Measurements from ENCODE around the gene ATXN7L1. TPM values are rescaled to one million over a fixed set of nuclear protein-coding genes. Genes with fewer than 3 reads are reported as not detected.

ATXN7L1 gene
- total RNA-seq, 1 experiment from 2014 or later, result 24.3 TPM

- H3K4me3 Mint-ChIP-seq, result no peak overlapping the region
- Histone ChIP-seq H3K9ac (ENCODE audit: extremely low read depth, insufficient read length, low read length) (no peak overlapping the region), H3K27me3 (ENCODE audit: insufficient read depth, low read length) (no peaks in the 10 kb centered on the region), H4K8ac (replicated peaks; ENCODE audit: insufficient read length, low read depth, low read length) (no peak overlapping the region), H3K79me1 (ENCODE audit: insufficient read depth, low read depth, low read length, poor library complexity, severe bottlenecking) (no peaks in the 10 kb centered on the region), H2BK15ac (ENCODE audit: low read depth, low read length) (no peak overlapping the region), H4K91ac (ENCODE audit: insufficient read length, low read depth, low read length) (no peak overlapping the region), H3K27ac (ENCODE audit: insufficient read length, low read depth, low read length) (no peak overlapping the region), H2AFZ (ENCODE audit: low read length) (no peak overlapping the region), H3K4me2 (ENCODE audit: insufficient read depth, insufficient read length, low read length) (no peak overlapping the region), H3K9me3 (ENCODE audit: control insufficient read depth, low read depth, low read length) (no peaks in the 10 kb centered on the region), H2AK5ac (ENCODE audit: insufficient read length, low read length) (no peak overlapping the region), H3K23ac (ENCODE audit: insufficient read length, low read depth, low read length) (no peak overlapping the region), H3K23me2 (ENCODE audit: insufficient read length, low read depth, low read length, poor library complexity, severe bottlenecking) (no peaks in the 10 kb centered on the region), H2BK5ac (ENCODE audit: insufficient read length, low read length) (no peak overlapping the region), H2BK20ac (ENCODE audit: low read depth, low read length, poor library complexity, severe bottlenecking) (no peak overlapping the region), H3K56ac (ENCODE audit: insufficient read length, low read depth, low read length) (no peak overlapping the region), H3T11ph (ENCODE audit: low read length) (no peak overlapping the region), H3K4me1 (ENCODE audit: insufficient read depth, low read length) (no peaks in the 10 kb centered on the region), H3K79me2 (ENCODE audit: insufficient read depth, low read length) (no peaks in the 10 kb centered on the region), H3K14ac (ENCODE audit: insufficient read depth, low read length) (no peak overlapping the region), H3K4ac (ENCODE audit: low read depth, low read length) (no peak overlapping the region), H3K18ac (ENCODE audit: insufficient read length, low read depth, low read length) (no peak overlapping the region), H4K20me1 (ENCODE audit: control insufficient read depth, insufficient read depth, insufficient read length) (no peaks in the 10 kb centered on the region), H2BK120ac (ENCODE audit: low read depth, low read length, poor library complexity, severe bottlenecking) (no peak overlapping the region), H4K5ac (ENCODE audit: insufficient read length, low read depth, low read length) (no peak overlapping the region), H2BK12ac (ENCODE audit: insufficient read length, low read depth, low read length) (no peak overlapping the region)
- no peak overlapping the region for H3K27ac Mint-ChIP-seq
- peaks cover 5 to 20% (median 10%) of the 10 kb centered on the region in 3 experiments; a peak in 6 of 7 replicates for H3K36me3 Mint-ChIP-seq (ENCODE audit: insufficient read depth in 1 of 3, low read depth in 3 of 3)
- peaks cover 4 to 5% of the 10 kb centered on the region in 2 experiments; a peak in 3 of 5 replicates for H3K9me3 Mint-ChIP-seq
- no peaks in the 10 kb centered on the region for H3K27me3 Mint-ChIP-seq (ENCODE audit: low read depth)
- no peak for DNase-seq
- no CpG with 5 or more reads among the region's 2 CpGs for WGBS (ENCODE audit: extremely low coverage, insufficient read length, low lambda C conversion rate)
- TF ChIP-seq CTCF (conservative IDR thresholded peaks at IDR 0.05), result no peak
- peaks cover 0 to 2% of the 10 kb centered on the region in 2 experiments; a peak in 1 of 4 replicates for H3K4me1 Mint-ChIP-seq
These were observed 41.3 kb upstream of the ATXN7L1 start for GRCh38 chr7:105917659-105918058.
